Thyroid gland (tissue), 4 donors: ENCODE measurements around the gene RPSA.

Source experiments
- POLR2A ChIP-seq, 2 donors: fragments of 450-650 bp; IDR thresholded peaks; one replicate each; pipeline ENCODE4 v1.6.1; 2017; ENCODE audit warnings: antibody characterized with exemption in 2 of 2, mild to moderate bottlenecking in 2 of 2, moderate library complexity in 1 of 2
- TF ChIP-seq, protein P1 (sequence below), 6 experiments: fragments of 200-600 bp in 3 of 6; fragments of 450-650 bp in 3 of 6; sonication (generic) in 3 of 6; IDR thresholded peaks; one replicate each; pipeline ENCODE4 v1.5.1; 2016 to 2019; ENCODE audit warnings: antibody characterized with exemption in 6 of 6, mild to moderate bottlenecking in 2 of 6, inconsistent platforms in 1 of 6, moderate library complexity in 1 of 6

DNA sequence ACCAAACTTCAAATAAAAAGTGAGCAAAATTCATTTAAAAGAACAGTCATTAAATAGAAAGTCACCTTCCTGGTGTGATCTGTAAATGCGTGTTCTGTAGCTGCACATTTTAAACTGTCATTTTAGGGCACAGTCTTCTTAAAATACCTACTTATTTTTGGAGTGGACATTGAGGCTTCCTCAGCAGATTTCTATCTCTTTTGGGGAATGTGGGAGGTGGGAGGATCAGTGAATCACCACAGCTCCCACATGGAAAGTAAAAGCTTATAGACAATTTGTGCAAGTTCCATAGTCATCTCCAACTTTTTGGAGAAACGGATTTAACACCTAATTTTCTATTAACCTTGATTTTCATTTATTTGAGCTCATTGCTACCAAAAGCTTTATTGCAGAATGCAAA is 39.9 kb downstream of the RPSA start:
- TF ChIP-seq, protein P1, sequence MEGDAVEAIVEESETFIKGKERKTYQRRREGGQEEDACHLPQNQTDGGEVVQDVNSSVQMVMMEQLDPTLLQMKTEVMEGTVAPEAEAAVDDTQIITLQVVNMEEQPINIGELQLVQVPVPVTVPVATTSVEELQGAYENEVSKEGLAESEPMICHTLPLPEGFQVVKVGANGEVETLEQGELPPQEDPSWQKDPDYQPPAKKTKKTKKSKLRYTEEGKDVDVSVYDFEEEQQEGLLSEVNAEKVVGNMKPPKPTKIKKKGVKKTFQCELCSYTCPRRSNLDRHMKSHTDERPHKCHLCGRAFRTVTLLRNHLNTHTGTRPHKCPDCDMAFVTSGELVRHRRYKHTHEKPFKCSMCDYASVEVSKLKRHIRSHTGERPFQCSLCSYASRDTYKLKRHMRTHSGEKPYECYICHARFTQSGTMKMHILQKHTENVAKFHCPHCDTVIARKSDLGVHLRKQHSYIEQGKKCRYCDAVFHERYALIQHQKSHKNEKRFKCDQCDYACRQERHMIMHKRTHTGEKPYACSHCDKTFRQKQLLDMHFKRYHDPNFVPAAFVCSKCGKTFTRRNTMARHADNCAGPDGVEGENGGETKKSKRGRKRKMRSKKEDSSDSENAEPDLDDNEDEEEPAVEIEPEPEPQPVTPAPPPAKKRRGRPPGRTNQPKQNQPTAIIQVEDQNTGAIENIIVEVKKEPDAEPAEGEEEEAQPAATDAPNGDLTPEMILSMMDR (IDR thresholded peaks at IDR 0.05), result no peak
- no peak for TF ChIP-seq POLR2A (IDR thresholded peaks at IDR 0.05)
